Measurements from ENCODE around the gene MCF2L. TPM values are rescaled to one million over a fixed set of nuclear protein-coding genes. Genes with fewer than 3 reads are reported as not detected.

The MCF2L gene
- polyA plus RNA-seq, 2 of the 4 experiments (the other 2 are of a cell fraction): 0.36 to 0.92 TPM

GRCh38 chr13:113065406-113066141 is 96.6 kb downstream of the MCF2L start:
- Histone ChIP-seq H3K27ac (no peak overlapping the region), H3K4me3 (no peak overlapping the region), H3K4me2 (no peak overlapping the region), H3K9me3 (no peaks in the 10 kb centered on the region), H3K4me1 (no peaks in the 10 kb centered on the region)
- no peak for TF ChIP-seq MYC (IDR thresholded peaks at IDR 0.05; ENCODE audit: borderline replicate concordance, low read length)
- no peak for TF ChIP-seq RFX5 (IDR thresholded peaks at IDR 0.05)
- TF ChIP-seq USF2 (IDR thresholded peaks at IDR 0.05): no peak
- no peak for TF ChIP-seq ATOH8 (CRISPR knock-in tag; IDR thresholded peaks at IDR 0.05; ENCODE audit: low read depth)
- no peak for TF ChIP-seq ZC3H11A (IDR thresholded peaks at IDR 0.05)
- no peak for TF ChIP-seq ZNF302 (CRISPR knock-in tag; IDR thresholded peaks at IDR 0.05)
- no peak for TF ChIP-seq HEYL (CRISPR knock-in tag; IDR thresholded peaks at IDR 0.05)
- no peak for TF ChIP-seq PBX3 (IDR thresholded peaks at IDR 0.05)
- ChIA-PET POLR2A (no interaction called here), CTCF (no interaction called here)
- no peak for DNase-seq (ENCODE audit: low read depth in 1 of 2, low spot score in 1 of 2)
- FAIRE-seq: no peak
- ATAC-seq: no peak
- WGBS (ENCODE audit: missing lambda C conversion rate): 77% methylated on average over 14 of the region's 29 CpGs

- DNase-seq (ENCODE audit: low read depth in 1 of 2, low spot score in 1 of 2) (no peak), FAIRE-seq (no peak), ATAC-seq (no peak)
- Histone ChIP-seq H3K27ac (no peak overlapping the region), H3K9me3 (no peaks in the 10 kb centered on the region), H3K4me1 (no peaks in the 10 kb centered on the region), H3K4me3 (no peak overlapping the region), H3K4me2 (no peak overlapping the region)
- 72% methylated on average over 4 of the region's 10 CpGs for WGBS (ENCODE audit: missing lambda C conversion rate)
- ChIA-PET POLR2A (no interaction called here), CTCF (no interaction called here)
- no peak for TF ChIP-seq JUNB (IDR thresholded peaks at IDR 0.05)
- no peak for TF ChIP-seq KDM1A (IDR thresholded peaks at IDR 0.05; ENCODE audit: low read depth)
- TF ChIP-seq NR3C1 (IDR thresholded peaks at IDR 0.05): no peak
- TF ChIP-seq CTCF (IDR thresholded peaks at IDR 0.05): no peak
- TF ChIP-seq GATA3 (IDR thresholded peaks at IDR 0.05; ENCODE audit: borderline replicate concordance): no peak
- no peak for TF ChIP-seq REST (IDR thresholded peaks at IDR 0.05)
- no peak for TF ChIP-seq CBX8 (IDR thresholded peaks at IDR 0.05)
- TF ChIP-seq EP300 (IDR thresholded peaks at IDR 0.05): no peak
- no peak for TF ChIP-seq NPAS2 (CRISPR knock-in tag; IDR thresholded peaks at IDR 0.05; ENCODE audit: borderline replicate concordance)
- no peak for TF ChIP-seq BHLHE40 (IDR thresholded peaks at IDR 0.05; ENCODE audit: low read depth, low read length)
- no peak for TF ChIP-seq FOSL2 (IDR thresholded peaks at IDR 0.05)
- TF ChIP-seq FOSL2 (CRISPR knock-in tag; IDR thresholded peaks at IDR 0.05): no peak
- no peak for TF ChIP-seq HES2 (IDR thresholded peaks at IDR 0.05)
- no peak for TF ChIP-seq RAD21 (conservative IDR thresholded peaks at IDR 0.05 in 1 of 2, IDR thresholded peaks at IDR 0.05 in 1 of 2)
Measured at GRCh38 chr13:113066142-113066455, 97.1 kb downstream of the MCF2L start.

Data from A549 (cell line).